Tibial nerve (tissue), 4 donors: ENCODE measurements around the gene SLC1A1. TPM values are rescaled to one million over a fixed set of nuclear protein-coding genes. Genes with fewer than 3 reads are reported as not detected.

Experiments
- DNase-seq, 2 donors: peaks; one replicate each; pipeline ENCODE4 v3.0.0-alpha.2; 2019; ENCODE audit warnings: low spot score in 2 of 2
- H3K27ac ChIP-seq, 4 donors: fragments of 200-600 bp; sonication (generic) in 3 of 4; one replicate each; pipeline ENCODE4 v1.5.1; 2017 to 2019; ENCODE audit warnings: mild to moderate bottlenecking in 1 of 4
- H3K27me3 ChIP-seq, 2 donors: fragments of 200-600 bp; sonication (generic) in 1 of 2; one replicate each; pipeline versions ENCODE4 v1.5.1 to v1.6.0; 2017 to 2019
- H3K36me3 ChIP-seq, 3 donors: fragments of 200-600 bp; sonication (generic); one replicate each; pipeline ENCODE4 v1.5.1; 2018 to 2019
- H3K4me1 ChIP-seq, 4 donors: fragments of 200-600 bp; sonication (generic) in 3 of 4; one replicate each; pipeline ENCODE4 v1.5.1; 2017 to 2019
- H3K4me3 ChIP-seq, 4 donors: fragments of 200-600 bp; sonication (generic) in 3 of 4; one replicate each; pipeline ENCODE4 v1.5.1; 2017 to 2019; ENCODE audit warnings: mild to moderate bottlenecking in 1 of 4, moderate library complexity in 1 of 4
- H3K9me3 ChIP-seq, 4 donors: fragments of 200-600 bp; sonication (generic) in 3 of 4; one replicate each; pipeline ENCODE4 v1.5.1; 2017 to 2019
- EP300 ChIP-seq, 2 donors: sonication (generic); formaldehyde crosslinking; IDR thresholded peaks; one replicate each; pipeline ENCODE4 v1.6.1; 2017; ENCODE audit warnings: antibody characterized with exemption in 2 of 2, mild to moderate bottlenecking in 1 of 2
- POLR2A ChIP-seq, 2 donors: fragments of 450-650 bp; IDR thresholded peaks; one replicate each; pipeline ENCODE4 v1.6.1; 2017; ENCODE audit warnings: antibody characterized with exemption in 2 of 2, mild to moderate bottlenecking in 2 of 2, moderate library complexity in 2 of 2
- WGBS, 2 donors: methylation state at CpG; one replicate each; pipeline ENCODE4 v1.1.5; 2018; 5-methylcytosine and 5-hydroxymethylcytosine counted together
- total RNA-seq, 4 donors: library from RNA; depleted of rRNA; stranded (reverse); fragments of >200 nt; gene quantifications; one replicate each; pipeline ENCODE4 v1.1.0, GENCODE V29; 2016
- TF ChIP-seq, protein P1 (sequence below), 5 experiments: fragments of 200-600 bp in 3 of 5; fragments of 450-650 bp in 2 of 5; sonication (generic) in 3 of 5; IDR thresholded peaks; one replicate each; pipeline ENCODE4 v1.5.1; 2016 to 2019; ENCODE audit warnings: antibody characterized with exemption in 5 of 5, mild to moderate bottlenecking in 3 of 5, moderate library complexity in 2 of 5

The SLC1A1 gene
- total RNA-seq, 4 donors from 2014 or later, result 4.0 to 16.8 (median 6.7) TPM

DNA sequence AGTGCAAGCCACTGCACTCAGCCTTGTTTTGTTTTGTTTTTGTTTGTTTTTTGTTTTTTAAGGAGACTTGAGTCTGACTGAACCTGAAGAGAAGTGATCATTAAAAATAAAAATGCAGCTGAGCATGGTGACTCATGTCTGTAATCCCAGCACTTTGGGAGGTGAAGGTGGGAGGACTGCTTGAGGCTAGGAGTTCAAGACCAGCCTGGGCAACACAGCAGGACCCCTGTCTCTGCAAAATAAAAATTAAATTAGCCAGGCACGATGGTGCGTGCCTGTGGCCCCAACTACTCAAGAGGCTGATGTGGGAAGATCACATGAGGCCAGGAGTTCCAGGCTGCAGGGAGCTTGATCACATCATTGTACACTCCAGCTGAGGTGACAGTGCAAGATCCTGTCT lies 6.2 kb downstream of the SLC1A1 start:
- H3K9me3 ChIP-seq, result no peaks in the 10 kb centered on the region
- no peak overlapping the region for H3K27ac ChIP-seq
- no peak for DNase-seq
- H3K27me3 ChIP-seq, result no peaks in the 10 kb centered on the region
- H3K36me3 ChIP-seq, result no peaks in the 10 kb centered on the region
- 86 to 90% methylated on average over 2 of the region's 2 CpGs for WGBS, 2 donors
- H3K4me1 ChIP-seq, result peaks cover 0 to under 1% (median 0%) of the 10 kb centered on the region in 4 donors
- TF ChIP-seq EP300 (IDR thresholded peaks at IDR 0.05) (no peak), POLR2A (IDR thresholded peaks at IDR 0.05) (no peak)
- TF ChIP-seq, protein P1, sequence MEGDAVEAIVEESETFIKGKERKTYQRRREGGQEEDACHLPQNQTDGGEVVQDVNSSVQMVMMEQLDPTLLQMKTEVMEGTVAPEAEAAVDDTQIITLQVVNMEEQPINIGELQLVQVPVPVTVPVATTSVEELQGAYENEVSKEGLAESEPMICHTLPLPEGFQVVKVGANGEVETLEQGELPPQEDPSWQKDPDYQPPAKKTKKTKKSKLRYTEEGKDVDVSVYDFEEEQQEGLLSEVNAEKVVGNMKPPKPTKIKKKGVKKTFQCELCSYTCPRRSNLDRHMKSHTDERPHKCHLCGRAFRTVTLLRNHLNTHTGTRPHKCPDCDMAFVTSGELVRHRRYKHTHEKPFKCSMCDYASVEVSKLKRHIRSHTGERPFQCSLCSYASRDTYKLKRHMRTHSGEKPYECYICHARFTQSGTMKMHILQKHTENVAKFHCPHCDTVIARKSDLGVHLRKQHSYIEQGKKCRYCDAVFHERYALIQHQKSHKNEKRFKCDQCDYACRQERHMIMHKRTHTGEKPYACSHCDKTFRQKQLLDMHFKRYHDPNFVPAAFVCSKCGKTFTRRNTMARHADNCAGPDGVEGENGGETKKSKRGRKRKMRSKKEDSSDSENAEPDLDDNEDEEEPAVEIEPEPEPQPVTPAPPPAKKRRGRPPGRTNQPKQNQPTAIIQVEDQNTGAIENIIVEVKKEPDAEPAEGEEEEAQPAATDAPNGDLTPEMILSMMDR (IDR thresholded peaks at IDR 0.05), result no peak
- H3K4me3 ChIP-seq, result no peak overlapping the region

DNA sequence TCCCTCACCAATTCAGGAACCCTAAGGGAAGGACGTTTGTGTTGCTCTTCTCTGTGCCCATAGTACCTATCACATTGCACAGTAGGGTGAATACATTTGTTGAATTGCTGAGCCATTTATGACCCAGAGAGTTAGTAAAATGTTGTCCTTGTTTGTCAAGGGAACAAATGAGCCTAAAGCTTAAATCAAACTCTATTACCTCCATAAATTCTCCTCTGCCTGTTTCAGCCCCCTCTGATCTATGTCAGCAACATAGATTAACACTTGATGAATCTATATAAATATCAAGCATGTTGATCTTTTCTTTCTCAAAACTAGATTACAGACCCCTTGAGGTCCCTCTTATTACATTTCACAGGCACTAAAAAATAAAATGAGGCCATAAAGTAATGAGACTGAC lies 7.1 kb downstream of the SLC1A1 start:
- DNase-seq, result no peak
- H3K4me3 ChIP-seq, result no peak overlapping the region
- H3K27me3 ChIP-seq, result no peaks in the 10 kb centered on the region
- 6 to 12% methylated on average over 1 of the region's 1 CpG for WGBS, 2 donors
- no peaks in the 10 kb centered on the region for H3K9me3 ChIP-seq
- H3K36me3 ChIP-seq, result no peaks in the 10 kb centered on the region
- no peaks in the 10 kb centered on the region for H3K4me1 ChIP-seq
- TF ChIP-seq EP300 (IDR thresholded peaks at IDR 0.05), result no peak
- TF ChIP-seq, protein P1 (IDR thresholded peaks at IDR 0.05), result no peak
- no peak for TF ChIP-seq POLR2A (IDR thresholded peaks at IDR 0.05)
- H3K27ac ChIP-seq, result no peak overlapping the region

- no peaks in the 10 kb centered on the region for H3K9me3 ChIP-seq
- no peak overlapping the region for H3K27ac ChIP-seq
- H3K4me1 ChIP-seq, result no peaks in the 10 kb centered on the region
- TF ChIP-seq, protein P1 (IDR thresholded peaks at IDR 0.05), result no peak
- no peak for TF ChIP-seq POLR2A (IDR thresholded peaks at IDR 0.05)
- no peak for TF ChIP-seq EP300 (IDR thresholded peaks at IDR 0.05)
- WGBS, 2 donors, result 56 to 67% methylated on average over 1 of the region's 1 CpG
- DNase-seq, result no peak
- H3K4me3 ChIP-seq, result no peak overlapping the region
- H3K36me3 ChIP-seq, result no peaks in the 10 kb centered on the region
- H3K27me3 ChIP-seq, result no peaks in the 10 kb centered on the region
Observed at GRCh38 chr9:4497855-4498254, 7.6 kb downstream of the SLC1A1 start.

DNA sequence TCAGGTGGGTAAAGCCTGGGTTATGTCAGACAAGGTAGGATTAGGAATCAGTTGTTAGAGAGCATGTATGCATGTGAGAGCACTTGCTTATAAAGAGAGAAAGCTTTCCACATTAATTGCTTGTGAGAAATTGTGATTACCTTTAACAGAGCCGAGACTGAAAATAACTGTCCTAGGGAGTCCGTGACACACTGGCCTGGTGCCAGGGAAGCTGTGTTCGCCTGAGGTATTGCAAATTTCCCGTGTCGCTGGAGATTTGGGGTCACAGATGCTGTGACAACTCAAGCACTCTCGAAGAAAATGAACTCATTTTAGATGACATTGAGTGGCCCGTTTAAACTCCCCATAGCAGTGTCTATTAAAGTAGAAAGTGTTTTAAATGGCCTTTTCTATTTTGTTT lies 9.6 kb downstream of the SLC1A1 start:
- DNase-seq, result no peak
- TF ChIP-seq EP300 (IDR thresholded peaks at IDR 0.05) (no peak), POLR2A (IDR thresholded peaks at IDR 0.05) (no peak)
- TF ChIP-seq, protein P1 (IDR thresholded peaks at IDR 0.05), result no peak
- Histone ChIP-seq H3K9me3 (no peaks in the 10 kb centered on the region), H3K4me3 (no peak overlapping the region), H3K27ac (no peak overlapping the region), H3K4me1 (no peaks in the 10 kb centered on the region), H3K27me3 (no peaks in the 10 kb centered on the region), H3K36me3 (no peaks in the 10 kb centered on the region)
- 51 to 56% methylated on average over 7 of the region's 7 CpGs for WGBS, 2 donors

- Histone ChIP-seq H3K9me3 (no peaks in the 10 kb centered on the region), H3K4me1 (no peaks in the 10 kb centered on the region), H3K36me3 (no peaks in the 10 kb centered on the region), H3K27me3 (no peaks in the 10 kb centered on the region), H3K4me3 (no peak overlapping the region), H3K27ac (no peak overlapping the region)
- 91 to 92% methylated on average over 5 of the region's 5 CpGs for WGBS, 2 donors
- no peak for DNase-seq
- TF ChIP-seq EP300 (IDR thresholded peaks at IDR 0.05), result no peak
- no peak for TF ChIP-seq POLR2A (IDR thresholded peaks at IDR 0.05)
- TF ChIP-seq, protein P1 (IDR thresholded peaks at IDR 0.05), result no peak
Observed at GRCh38 chr9:4501147-4501507, 10.9 kb downstream of the SLC1A1 start.
